ENCODE results near the gene NUMBL.

Gene NUMBL

DNA sequence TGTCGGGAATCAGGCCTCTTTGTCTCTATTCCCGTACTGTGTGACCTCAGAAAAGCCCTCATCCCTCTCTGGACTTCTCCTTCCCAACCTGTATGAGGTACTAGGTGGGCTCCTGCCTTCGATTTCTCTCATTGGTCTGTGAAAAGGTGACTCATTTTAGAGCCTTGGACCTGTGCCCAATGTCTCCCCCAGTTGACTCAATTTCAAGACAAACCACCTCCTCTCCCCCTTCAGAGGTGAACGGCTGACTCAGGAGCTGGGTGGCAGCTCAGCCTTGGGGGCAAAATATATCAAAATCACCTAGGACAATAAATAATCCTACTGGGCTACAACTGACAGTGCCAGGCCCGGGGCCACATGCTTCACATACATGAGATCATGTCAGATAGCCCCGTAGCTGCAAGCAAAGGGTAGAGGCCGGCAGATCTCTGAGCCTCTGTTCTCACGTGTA is 25.6 kb upstream of the NUMBL start:
- DNase-seq: no peak

DNA sequence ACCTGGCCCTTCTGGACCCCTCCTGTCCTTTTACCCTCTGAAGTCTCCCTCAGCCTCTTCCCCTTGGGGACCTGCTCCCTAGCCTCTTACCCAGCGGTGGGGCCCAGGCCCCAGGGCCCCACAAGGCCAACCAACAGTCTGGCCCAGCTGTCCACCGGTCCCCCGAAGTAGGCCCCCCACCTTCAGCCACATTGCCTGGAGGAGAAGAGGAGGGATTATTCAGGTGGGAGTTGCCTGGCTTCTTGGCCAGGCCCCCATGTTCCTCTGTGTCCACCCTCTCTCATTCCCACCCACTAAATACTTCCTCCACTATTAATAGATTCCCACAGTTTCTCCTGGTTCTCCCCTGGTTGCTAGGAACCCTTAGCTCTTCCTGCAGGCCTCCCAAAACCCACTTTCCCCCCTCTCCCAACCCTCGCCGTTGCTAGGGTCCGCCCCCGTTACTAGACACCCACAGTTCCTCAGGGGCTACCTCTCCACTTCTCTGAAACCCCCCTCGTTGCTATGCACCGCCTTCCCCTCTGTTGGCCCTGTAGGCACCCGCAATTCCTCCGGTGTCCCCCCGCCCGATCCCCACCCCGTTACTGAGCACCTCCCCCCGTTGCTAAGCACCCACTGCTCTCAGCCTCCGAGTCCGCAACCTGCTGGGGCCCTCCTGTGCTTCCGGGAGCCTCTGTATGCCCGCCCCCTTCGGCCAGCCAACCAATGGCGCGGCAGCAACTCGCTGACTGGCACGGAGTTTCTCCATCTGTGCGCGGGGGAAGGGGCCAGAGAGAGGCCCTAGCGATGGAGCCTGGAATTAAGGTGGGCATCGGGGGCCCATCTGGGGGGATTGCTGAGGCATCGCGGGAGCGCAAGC is 24.2 kb upstream of the NUMBL start:
- peak; percentile 87 for DNase-seq

DNA sequence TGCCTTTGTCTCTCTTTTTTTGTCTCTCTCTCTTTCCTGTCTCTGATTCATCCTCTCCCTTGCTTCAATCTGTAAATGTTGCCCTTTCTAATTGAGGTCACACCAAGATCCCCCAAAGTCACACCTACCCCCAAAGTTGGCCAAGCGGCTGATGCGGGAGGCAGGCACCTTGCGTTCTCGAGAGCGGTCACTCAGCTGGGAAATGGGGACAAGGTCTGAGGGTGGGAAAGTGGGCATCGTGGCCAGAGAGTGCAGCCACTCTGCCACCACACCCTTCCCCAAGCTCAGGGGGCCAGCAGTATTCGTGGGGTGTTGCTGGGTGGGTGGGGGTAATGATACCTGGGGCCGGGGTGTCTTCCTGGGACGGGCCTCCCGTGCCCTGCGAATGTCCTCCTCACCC is 23.5 kb upstream of the NUMBL start:
- DNase-seq: no peak

DNA sequence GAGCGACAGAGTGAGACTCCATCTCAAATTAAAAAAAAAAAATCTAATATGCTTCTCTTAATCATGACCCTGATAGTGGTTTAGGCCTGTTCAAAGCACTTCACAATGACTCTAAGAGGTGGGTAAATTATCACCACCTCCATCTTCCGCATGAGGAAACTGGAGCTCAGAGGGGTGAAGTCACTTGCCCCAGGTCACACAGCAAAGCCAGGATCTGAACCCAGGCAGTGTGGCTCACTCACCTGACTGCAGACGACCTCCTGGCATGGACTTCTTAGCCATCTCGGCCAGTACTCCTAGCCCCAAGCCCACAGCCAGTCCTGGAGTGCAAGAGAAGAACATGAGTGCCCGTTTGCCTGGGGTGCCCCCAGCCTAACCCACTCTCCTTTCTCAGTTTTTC is 19.4 kb upstream of the NUMBL start:
- no peak for DNase-seq

DNA sequence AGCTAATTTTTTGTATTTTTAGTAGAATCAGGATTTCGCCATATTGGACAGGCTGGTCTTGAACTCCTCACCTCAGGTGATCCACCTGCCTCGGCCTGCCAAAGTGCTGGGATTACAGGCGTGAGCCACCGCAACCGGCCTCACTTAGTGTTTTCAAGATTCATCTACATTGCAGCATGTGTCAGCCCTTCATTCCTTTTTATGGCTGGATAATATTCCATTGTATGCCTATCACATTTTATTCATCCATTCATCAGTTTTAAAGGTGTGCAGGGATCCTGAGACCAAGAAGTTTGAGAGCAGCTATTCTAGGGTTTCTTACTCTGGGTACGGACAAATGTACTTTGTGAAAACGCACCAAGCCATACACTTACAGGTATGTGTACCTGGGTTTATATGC is 17.2 kb upstream of the NUMBL start:
- no peak for DNase-seq

DNA sequence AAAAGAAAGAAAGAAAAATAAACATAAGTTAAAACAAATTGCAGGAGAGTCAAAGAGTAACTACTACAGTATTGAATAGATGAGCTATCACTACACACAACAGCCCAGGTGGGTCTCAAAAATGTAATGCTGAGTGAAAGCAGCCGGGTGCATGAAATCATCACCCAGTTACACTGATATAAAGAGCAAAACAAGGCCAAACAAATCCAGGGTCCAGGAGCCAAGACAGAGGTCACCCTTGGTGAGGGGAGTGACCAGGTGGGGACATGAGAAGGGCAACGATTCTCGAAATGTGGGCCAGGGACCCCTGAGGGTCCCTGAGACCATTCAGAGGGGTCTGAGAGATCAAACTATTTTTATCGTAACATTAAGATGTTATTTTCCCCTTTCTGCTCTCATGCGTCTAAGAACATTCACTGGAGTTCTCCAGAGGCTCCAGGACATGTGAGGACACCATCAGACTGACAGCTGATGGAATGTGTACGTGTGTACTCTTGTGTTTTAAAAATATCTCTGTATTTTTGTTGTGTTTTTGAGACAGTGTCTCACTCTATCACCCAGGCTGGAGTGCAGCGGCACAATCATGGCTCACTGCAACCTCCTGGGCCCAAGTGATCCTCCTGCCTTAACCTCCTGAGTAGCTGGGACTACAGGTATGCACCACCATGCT is 15.6 kb upstream of the NUMBL start:
- no peak for DNase-seq

DNA sequence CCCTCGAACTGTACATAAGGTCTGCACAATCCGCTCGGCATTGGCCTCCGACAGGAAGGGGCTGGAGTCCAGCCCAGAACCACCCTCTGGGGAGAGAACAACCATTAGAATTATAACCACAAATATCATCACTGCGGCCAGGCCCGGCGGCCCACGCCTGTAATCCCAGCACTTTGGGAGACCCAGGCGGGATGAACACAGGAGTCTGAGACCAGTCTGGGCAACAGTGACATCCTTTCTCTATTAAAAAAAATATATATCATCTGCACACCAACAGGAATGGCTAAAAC is 14.9 kb upstream of the NUMBL start:
- no peak for DNase-seq

DNA sequence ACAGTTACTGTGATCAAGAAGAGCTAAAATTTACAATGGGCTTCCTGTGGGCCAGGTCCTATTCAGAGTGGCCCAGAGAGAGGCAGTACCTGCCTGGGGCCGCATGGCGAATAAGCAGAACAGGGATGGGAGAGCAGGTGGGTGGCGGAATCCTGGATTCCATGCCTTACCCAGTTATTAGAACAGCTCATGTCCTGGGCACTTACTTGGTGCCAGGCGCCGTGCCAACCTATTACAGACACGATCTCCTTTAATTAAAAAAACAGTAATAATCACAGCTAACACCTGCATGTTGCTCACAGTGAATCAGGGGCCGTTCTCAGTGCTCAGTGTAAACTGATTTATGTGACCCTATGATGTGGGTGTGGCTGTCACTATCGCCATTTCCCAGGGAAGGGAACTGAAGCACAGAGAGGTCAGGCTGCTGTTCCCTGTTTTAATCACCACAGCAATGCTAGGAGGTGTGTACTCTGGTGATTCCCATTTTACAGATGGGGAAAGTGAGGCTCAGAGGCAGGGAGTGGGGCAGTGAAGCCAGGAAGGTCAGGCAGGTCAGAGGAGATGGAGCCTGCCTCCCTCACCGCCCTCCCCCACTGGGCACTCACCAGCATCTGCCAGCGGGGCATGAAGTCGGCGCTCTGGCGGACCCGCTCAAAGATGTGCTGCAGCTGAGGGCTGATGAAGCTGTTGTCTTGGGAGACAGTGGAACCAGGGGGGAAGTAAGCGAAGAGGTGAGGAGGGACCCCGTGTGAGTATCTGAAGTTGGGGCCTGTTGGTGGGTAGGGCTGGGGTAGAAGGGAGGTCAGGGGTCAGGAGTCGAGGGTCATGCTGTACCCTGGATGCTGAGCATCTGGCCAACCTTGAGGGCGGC is 14.3 kb upstream of the NUMBL start:
- no peak for DNase-seq

DNA sequence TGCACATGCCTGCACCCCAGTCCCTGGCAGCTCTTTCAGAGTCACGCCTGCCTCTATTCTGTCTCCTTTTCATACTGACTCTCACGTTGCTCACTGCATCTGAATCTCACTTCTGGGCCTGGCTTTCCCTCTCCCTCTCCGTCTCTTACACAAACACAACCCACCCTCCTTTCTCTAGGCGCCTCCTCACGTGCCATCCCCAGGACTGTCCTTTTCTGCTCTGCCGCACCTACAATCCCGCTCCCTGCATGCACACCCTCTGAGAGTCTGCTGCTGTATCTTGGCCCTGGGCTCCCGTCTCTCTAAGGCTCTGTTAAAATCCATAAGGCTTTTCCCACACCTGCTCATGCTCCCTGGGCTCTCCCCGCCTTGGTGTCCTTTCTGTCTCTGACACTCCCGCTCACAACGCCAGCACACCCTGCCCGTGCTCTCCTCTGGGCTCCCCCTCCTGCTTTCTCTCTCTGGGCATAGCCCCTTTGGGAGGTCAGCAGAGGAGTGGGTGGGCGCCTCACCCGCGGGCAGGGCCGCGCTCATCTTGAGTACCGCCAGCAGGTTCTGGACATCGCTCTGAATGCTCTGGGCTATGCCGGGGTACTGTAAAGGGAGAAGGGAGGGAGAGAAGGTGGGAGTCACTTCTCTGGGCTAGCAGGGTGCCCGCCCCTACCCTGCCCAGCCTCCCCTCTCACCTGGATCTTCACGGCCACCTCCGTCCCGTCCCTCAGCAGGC is 12.7 kb upstream of the NUMBL start:
- DNase-seq: no peak

DNA sequence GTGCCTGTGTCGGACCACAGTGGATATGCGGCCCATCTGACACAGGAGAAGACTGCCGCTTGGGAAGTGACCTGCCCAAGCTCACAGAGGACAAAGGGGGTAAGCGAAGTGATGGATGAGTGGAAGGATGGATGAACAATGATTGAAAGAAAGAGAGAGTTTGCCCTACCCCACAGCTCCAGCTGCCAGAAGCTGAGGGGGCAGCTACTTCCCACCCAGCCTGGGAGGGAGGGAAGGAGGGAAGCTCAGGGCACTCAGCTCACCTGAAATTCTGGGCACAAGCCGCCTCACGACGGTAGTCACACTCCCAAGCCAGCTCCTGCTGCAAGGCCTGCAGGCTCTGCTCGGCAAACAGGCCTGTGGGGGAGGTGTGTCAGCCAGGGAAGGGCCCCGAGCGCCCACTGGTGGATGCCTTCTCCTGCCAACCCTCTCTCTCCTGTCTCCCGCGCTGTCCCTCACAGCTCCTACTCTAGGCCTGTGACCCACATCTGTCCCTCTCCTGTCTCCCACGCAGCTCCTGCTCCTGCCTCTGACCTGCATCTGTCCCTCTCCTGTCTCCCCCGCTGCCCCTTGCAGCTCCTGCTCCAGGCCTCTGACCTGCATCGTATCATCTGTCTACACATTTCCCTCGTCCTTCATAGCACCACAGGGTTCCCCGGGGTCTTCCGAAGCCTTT is 12.0 kb upstream of the NUMBL start:
- DNase-seq: no peak

DNA sequence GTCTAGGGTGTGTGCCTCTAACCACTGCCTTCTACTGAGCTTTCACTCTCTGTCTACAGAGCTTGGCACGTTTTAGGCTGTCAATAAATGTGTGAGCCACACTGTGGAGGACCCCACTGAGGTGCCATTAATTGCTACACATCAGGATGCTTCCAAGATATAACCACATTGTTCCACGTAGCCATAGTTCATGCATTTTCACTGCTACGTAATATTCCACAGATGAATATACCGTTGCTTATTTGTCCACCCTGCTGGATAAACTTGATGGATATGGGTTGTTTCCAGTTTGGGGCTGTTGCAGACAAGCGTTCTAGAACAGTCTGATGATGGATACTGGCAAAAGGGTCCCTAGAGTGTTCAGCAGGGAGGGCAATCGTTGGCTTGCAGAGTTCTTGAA is 11.3 kb upstream of the NUMBL start:
- DNase-seq: no peak

DNA sequence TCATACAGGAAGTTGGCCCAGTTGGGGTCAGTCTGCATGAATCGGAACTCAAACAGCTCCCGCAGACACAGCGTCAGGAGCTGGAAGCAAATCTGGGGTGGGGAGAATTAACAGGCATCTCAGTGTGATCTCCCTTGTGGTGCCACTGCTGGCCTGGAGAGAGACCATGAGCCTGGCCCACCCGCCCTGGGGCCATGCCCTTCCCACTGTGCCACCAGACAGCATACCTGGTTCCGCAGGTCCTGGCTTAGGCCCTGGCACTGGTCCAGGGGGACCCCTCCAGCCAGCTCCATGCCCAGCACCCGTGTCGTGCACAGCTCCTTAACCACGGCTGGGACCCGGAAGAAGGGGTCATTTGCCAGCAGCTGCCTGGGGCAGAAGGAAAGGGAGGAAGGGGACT is 9.6 kb upstream of the NUMBL start:
- DNase-seq: no peak

DNA sequence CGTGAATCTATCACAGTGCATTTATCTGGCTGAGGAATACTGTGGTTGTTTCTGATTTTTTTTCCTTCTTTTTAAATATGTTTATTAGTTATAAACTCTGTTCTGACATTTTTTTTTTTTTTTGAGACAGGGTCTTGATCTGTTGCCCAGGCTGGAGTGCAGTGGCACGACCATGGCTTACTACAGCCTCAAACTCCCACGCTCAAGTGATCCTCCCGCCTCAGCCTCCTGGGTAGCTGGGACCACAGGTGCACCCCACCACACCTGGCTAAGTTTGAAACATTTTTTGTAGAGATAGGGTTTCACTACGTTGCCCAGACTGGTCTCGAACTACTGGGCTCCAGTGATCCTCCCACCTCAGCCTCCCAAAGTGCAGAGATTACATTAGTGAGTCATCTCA is 6.6 kb upstream of the NUMBL start:
- no peak for DNase-seq

DNA sequence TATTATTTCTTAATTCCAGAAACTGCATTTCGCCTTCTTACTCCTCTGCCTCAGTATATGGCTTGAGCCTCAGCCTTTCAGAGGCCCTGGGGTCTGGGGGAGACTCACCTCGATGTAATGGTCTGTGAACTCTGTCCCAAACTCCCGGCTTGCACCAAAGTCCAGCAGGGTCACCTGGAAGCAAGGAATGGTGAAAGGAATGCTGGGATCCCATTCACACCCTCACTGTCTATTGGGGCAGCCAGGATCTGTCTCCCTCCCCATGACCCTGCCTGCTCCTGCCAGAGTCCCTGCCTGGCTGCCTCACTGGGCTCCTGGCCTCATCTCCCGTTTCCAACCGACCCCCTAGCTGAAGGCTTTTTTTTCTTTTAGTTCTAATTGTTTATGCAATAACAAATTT is 5.4 kb upstream of the NUMBL start:
- no peak for DNase-seq

DNA sequence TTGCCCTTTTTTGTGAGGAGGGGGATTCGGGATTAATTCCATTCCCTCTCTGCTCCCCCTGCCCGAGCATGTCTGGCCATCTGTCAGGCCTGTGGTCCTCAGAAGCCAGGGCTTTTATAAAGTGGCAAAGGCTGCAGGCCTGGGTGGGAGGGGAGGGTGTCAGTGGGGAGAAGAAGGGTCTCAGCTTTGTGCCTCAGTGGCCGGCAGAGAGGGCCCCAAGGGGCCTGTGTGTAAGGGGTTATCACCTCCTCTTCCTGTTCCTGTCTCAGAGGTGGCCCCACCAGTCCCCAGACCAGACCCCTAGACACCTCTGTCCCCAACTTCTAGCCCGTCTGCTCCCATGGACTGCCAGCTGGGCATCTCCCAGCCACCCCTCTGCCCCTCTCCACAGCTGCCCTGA is 3.4 kb upstream of the NUMBL start:
- no peak for DNase-seq

DNA sequence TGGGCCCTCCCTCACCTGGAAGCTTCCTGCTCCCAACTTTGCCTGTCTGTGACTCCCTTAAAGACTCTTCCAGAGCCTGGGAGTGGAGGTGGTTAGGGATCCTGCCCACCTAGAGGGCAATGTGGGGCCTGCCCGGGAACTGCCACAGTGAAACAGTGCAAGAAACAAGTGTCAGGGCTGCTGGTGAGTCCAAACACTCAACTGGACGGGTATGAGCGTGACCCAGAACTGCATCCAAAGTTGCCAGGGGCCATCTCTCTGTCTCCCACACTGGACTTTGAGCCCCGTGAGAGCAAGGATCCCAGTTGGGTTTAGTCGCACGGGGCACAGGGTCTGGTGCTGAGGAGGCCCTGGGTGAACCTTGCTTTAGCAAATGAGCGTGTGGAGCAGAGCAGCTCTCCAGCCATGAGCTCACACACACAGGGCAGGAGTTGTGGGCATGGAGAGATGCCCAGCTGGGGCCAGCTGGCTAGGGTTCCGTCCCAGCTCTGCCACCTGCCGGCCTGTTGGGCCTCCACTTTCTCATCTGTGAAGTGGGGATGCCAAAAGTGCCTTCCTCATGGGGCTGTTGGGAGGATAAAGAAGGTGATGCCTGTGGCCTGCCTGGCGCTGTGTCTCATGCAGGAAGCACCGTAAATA is 2.8 kb upstream of the NUMBL start:
- no peak for DNase-seq

DNA sequence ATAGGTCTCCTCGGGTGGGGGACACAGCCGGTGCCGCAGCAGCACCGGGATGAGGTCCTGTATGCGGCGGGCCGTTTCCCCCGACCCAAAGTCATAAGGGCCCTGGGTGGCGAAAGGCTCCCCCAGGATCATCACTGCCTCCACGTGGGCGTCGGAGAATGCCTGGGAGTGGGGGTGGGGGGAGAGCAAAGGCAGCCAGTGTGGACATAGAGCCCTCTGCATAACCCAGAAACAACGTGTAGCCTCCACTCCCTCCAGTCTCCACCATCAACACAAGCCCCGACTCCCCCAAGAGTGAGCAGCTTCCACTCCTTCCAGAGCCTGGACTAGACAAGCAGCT is 1.7 kb upstream of the NUMBL start:
- DNase-seq: no peak

DNA sequence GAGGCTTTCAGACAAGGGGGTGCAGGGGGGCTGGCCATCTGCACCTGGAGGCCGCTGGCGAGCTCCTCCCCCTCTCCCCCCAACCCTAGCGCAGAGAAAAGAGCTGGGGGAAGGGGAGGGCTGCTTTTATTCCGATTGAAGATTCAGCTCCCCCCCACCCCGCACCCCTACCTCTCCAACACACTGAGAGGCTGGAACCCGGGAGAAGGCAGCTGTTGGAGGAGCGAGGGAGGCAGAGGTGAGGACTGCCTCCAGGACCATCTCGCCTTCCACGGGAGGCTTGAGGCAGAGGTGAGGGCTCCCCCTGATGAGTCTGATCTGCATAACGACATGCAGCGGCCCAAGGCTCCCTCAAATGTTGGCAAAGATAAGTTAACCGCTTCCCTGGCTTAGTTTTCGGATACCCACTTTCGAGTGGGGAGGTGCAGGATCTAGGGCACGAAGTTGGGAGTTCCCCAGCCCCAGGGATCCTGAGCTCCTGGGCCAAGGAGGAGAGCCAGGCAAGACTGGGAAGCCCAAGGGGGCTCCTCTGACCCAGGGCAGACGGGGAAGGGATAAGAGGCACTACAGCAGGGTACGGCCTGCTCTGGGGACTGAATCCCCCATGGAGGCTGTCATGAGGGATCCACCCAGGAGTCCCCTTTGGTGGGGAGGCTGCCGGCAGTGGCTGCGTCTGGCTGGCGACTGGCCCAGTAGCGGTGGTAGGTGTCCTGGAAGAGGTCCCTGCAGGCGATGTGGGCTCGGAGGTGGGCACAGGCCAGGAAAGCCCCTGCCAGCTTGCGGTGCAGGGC is 1.2 kb upstream of the NUMBL start:
- DNase-seq: no peak

DNA sequence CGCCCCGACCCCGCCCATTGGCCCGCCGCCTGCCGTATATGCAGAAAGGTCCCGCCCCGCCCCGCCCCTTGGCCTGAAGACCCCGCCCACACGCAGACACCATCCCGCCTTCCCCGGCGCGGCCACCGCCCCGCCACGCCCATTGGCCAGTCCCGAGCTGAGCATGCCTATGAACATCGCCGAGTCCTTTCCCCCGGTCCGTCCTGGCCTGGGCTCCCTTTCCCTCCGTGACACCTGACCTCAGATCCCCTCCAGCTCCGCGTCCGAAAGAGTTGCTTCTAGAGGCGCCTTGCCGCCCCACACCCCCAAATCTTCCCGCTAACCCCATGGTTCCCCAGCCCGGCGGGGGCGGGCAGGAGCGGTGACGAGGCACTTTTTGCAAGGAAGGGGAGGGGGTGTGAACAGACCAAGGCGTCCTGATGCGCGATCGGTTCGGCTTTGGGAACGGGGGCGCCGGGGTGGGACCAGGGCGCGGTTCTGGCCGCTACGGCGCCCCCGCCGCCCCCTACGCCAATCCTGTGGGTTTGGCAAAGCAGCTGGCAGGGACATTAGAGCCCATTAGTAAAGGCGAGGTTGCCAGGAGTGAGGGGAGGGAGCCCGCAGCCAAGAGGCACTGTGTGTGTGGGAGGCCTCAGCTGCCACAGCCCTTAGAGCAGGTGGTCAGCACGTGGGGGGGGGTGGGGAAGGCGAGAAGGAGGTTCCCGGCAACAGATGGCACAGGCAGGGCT is 406 bp upstream of the NUMBL start:
- DNase-seq: peak; percentile 93

DNA sequence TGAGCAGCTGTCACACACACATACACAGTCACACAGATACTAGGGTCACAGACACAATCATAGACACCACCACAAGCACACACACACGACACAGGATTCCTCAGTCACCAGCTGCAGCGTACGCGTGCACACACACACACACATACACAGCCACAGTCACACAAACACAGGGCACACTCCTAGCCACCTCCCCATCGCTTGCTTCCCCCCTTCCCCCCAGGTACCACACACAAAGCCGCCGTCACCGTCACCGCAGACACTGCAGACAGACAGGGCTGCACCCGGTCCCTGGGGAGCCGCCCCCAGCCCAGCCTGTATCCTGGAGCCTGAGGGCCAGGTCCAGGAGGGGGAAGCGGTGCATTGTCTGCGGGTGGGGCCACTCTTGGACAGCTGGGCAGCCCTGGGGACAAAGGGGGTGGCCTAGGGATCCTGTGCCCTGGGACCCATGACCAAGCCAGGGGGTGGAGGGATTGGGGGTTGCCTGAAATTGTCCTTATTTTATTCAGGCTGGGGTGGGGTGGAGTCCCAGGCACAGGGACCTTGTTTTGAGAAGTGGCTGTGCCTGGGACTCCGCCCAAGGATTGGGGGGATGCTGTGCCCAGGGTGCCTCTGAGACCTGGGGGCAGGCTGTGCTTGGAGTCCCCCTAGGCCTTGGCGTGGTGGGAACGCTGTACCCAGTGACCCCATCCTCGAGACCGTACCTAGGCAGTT is 957 bp downstream of the NUMBL start:
- DNase-seq: no peak

Data from inflammatory macrophage treated with lipopolysaccharide for 4 hours (primary cell).